Astrocyte of the cerebellum (primary cell): ENCODE results near the gene SPTBN5.
"Not testable (repeated sequence)": the region's sequence is repeated elsewhere in the genome, so short reads cannot be mapped to it uniquely, and the experiment has no call there.

ENCODE experiments used
- DNase-seq: peaks from one replicate; pipeline ENCODE4 v3.0.0-alpha.2; 2011; ENCODE audit warnings: low read depth
- H3K4me3 ChIP-seq: 2 replicates; pipeline ENCODE4 v1.5.1; 2011; ENCODE audit warnings: mild to moderate bottlenecking, low read depth, low read length, moderate library complexity
- in situ Hi-C: cut with HindIII; loops from 2 replicates; pipeline ENCODE4 v1.10.0; 2017; ENCODE audit warnings: low sequenced_read_pairs
- TF ChIP-seq, protein P1 (sequence below): IDR thresholded peaks from 2 replicates; pipeline ENCODE4 v1.5.1; 2012; ENCODE audit warnings: low read length, low read depth, moderate library complexity, mild to moderate bottlenecking; ENCODE audit errors: missing control alignments

Gene SPTBN5

DNA sequence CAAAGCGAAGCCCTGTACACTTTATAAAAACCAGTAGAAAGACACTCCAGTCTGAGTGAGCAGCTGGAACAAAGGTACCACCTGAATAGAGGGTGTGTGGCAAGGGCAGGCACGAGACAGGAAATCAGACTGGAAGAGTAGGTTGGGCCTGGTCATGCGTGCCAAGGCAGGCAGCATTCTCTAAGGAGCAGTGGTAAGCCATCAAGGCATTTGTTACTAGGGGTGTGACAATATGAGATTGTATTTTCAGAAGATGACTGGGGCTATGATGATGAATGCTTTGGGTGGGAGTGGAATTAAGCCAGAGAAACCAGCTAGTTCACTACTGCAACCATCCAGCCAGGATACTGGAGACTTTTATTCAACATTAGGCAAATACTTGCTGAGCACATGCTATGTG is 61.0 kb downstream of the SPTBN5 start:
- H3K4me3 ChIP-seq: no peak overlapping the region
- DNase-seq: no peak
- TF ChIP-seq, protein P1, sequence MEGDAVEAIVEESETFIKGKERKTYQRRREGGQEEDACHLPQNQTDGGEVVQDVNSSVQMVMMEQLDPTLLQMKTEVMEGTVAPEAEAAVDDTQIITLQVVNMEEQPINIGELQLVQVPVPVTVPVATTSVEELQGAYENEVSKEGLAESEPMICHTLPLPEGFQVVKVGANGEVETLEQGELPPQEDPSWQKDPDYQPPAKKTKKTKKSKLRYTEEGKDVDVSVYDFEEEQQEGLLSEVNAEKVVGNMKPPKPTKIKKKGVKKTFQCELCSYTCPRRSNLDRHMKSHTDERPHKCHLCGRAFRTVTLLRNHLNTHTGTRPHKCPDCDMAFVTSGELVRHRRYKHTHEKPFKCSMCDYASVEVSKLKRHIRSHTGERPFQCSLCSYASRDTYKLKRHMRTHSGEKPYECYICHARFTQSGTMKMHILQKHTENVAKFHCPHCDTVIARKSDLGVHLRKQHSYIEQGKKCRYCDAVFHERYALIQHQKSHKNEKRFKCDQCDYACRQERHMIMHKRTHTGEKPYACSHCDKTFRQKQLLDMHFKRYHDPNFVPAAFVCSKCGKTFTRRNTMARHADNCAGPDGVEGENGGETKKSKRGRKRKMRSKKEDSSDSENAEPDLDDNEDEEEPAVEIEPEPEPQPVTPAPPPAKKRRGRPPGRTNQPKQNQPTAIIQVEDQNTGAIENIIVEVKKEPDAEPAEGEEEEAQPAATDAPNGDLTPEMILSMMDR: no peak
- in situ Hi-C loops: no loop called here

DNA sequence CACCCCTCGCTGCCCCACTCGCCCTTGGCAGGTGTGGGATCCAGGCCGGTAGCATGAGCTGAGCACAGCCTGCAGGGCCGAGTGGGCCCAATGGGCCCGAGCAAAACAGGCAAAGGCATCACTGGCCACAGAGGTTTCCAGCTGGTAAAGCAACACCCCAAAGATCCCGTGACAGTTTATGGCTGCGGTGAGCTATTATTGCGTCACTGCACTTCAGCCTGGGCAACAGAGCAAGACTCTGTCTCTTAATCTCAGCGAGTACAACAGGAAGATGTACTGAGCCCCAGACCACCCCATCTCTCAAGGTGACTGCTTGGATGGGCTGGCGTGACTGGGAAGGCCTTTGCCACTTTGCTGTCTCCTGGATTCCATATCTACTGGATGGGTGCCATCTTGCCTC is 61.6 kb downstream of the SPTBN5 start:
- TF ChIP-seq, protein P1: no peak
- in situ Hi-C loops: no loop called here
- no peak overlapping the region for H3K4me3 ChIP-seq
- DNase-seq: no peak

DNA sequence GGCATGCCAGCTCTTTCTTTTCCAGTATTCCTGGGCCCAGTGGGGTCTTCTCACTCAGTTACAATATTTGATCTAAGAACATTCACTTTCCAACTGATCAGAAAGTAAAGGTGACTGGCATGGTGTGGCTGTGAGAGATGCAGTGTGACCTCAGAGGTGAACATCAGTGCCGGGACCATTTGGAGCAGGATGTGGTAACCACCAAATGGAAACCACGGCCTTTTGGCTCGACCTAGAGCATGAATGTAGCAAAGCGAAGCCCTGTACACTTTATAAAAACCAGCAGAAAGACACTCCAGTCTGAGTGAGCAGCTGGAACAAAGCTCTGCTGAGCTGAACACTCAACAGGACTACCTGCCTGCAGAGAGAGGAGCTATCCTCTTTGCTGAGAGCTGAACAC is 62.6 kb downstream of the SPTBN5 start:
- peak; percentile 9 for DNase-seq
- in situ Hi-C loops, H3K4me3 ChIP-seq: not testable (repeated sequence)

DNA sequence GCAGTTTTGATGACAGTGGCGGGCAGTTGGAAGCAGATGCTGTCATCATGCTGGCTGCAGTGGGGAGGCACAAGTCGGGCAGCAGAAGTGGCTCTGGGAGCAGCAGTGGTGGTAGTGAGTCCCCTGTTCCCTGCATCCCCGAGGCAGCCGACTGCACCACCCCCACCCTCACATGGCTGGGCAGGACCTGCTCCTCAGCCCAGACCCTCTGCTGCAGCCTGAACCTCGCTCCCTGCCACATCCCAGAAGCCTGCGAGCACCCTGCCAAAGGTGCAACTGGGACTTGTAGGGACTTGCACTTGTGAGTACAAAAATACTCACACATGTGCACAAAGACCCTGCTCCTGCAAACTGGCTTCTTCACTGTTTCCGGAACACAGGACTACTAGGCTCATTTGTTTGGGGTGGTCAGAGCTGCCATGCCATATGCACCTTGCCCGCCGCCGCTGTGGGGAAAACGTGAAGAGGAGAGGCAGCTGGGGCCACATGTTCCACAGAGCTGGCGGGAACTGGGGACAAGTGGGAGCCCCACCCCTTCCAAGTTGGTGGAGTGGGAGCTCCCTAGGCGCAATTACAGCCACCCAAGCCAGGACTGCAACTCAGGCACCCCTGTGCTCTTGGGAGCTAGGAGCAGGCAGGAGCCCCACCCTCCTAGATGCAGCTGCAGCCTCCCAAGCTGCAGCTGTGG is 63.8 kb downstream of the SPTBN5 start:
- no peak overlapping the region for H3K4me3 ChIP-seq
- DNase-seq: no peak
- in situ Hi-C loops: no loop called here
- TF ChIP-seq, protein P1: no peak

DNA sequence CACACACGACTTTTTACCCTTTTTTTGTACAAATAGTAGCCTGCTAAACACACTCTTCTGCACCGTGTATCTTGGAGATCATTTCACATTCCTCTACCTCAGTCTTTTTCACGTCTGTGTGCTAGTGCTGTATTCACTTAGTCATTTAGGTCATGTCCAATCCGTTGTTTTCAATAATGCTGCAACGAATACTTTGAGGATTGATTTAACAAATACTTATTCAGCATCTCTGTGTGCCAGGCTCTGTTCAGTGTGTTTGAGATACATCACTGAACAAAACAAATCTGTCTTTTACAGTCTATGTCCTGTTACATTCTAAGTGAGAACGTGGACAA is 65.1 kb downstream of the SPTBN5 start:
- DNase-seq: no peak
- H3K4me3 ChIP-seq: peak overlapping the region; percentile 87
- TF ChIP-seq, protein P1: no peak
- in situ Hi-C loops: no loop called here

DNA sequence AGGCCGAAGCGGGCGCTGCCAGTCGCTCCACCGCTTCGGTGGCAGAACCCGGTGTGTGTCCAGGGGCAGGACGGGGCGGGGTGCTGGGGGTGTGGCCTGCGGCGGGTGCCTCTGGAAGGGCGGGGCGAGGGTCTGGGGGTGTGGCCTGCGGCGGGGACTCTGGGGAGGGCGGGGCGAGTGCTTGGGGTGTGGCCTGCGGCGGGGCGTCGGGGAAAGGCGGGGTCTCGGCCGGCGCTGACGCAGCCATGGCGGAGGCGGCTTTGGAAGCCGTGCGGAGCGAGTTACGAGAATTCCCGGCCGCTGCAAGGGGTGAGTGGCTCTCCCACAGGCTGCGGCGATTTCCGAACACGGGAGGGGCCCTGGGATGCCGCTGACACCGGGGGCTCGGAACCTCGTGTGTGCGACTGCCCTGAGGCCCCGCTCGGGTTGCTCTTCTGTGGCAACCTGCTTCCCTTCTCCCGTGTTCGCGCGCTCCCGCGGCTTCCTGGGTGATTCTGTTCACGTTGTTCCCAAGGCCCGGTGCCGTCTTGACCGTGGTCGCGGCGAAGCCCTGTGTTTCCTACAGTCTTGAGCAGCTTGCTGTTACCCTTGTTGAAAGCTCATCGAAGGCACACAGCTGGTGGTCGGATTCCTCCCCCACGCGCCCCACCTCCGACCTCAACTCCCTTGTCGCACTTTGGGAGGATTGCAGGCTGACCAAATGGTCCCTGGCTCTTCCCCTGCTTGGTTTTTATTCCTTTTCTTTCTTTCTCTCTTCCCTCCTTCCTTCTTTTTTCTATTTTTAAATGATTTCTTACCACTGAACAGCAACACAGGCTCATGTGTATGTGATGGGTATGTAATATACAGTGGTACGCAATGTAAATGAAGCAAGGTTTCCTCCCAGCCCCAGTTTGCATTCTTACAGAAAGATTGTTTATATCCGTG is 65.7 kb downstream of the SPTBN5 start, which contains the start of gene JMJD7:
TSS of gene JMJD7 (plus strand) at position 213 of the 927 bp plus-strand sequence. CDS start at position 246, 33 bp downstream.
- H3K4me3 ChIP-seq: peak within 1 kb of the TSS; percentile 87
- TF ChIP-seq, protein P1: no peak
- DNase-seq: peak; percentile 50
- in situ Hi-C loops: no loop called here
